Heart right ventricle (tissue), 16 donors: ENCODE results near the gene EIF6. TPM values are rescaled to one million over a fixed set of nuclear protein-coding genes. Genes with fewer than 3 reads are reported as not detected.

Source experiments
- ATAC-seq, 8 donors: fragments of 200-7000 bp; cut with Tn5 transposase; one replicate each; pipeline ENCODE4 v1.9.1; 2020; ENCODE audit warnings: mild to moderate bottlenecking in 8 of 8, moderate library complexity in 8 of 8, moderate number of reproducible peaks in 1 of 8
- DNase-seq, 2 donors: peaks; one replicate each; pipeline ENCODE4 v3.0.0-alpha.2; 2020
- H3K27ac ChIP-seq, 10 donors: fragments of 200-600 bp; sonication (generic) in 2 of 10; one replicate each; pipeline versions ENCODE4 v1.5.0 to v1.8.0; 2020 to 2022; ENCODE audit warnings: mild to moderate bottlenecking in 3 of 10
- H3K27me3 ChIP-seq, 7 donors: fragments of 200-600 bp; one replicate each; pipeline ENCODE4 v1.8.0; 2021 to 2022; ENCODE audit warnings: mild to moderate bottlenecking in 2 of 7
- H3K36me3 ChIP-seq, 9 donors: fragments of 200-600 bp; sonication (generic) in 1 of 9; one replicate each; pipeline versions ENCODE4 v1.5.0 to v1.8.0; 2020 to 2022; ENCODE audit warnings: mild to moderate bottlenecking in 2 of 9
- H3K4me1 ChIP-seq, 9 donors: fragments of 200-600 bp; sonication (generic) in 1 of 9; one replicate each; pipeline versions ENCODE4 v1.5.0 to v1.8.0; 2020 to 2022; ENCODE audit warnings: mild to moderate bottlenecking in 4 of 9
- H3K4me3 ChIP-seq, 10 donors: fragments of 200-600 bp; sonication (generic) in 2 of 10; one replicate each; pipeline versions ENCODE4 v1.5.0 to v1.8.0; 2020 to 2022; ENCODE audit warnings: mild to moderate bottlenecking in 7 of 10, moderate library complexity in 2 of 10
- H3K9me3 ChIP-seq, 11 donors: fragments of 200-600 bp in 10 of 11; sonication (generic) in 2 of 11; one replicate each; pipeline versions ENCODE4 v1.5.0 to v1.8.0; 2013 to 2022; ENCODE audit warnings: mild to moderate bottlenecking in 2 of 11, control low read depth in 1 of 11, moderate library complexity in 1 of 11
- CTCF ChIP-seq, 9 donors: fragments of 200-600 bp; sonication (generic) in 2 of 9; IDR thresholded peaks; one replicate each; pipeline versions ENCODE4 v1.5.0 to v1.8.0; 2021 to 2022; ENCODE audit warnings: antibody characterized with exemption in 9 of 9, mild to moderate bottlenecking in 5 of 9, moderate library complexity in 1 of 9
- WGBS, 2 donors: extraction: QIAGEN DNeasy Blood & Tissue Kit; methylation state at CpG; one replicate each; pipeline ENCODE4 v1.1.7; 2013; ENCODE audit warnings: inconsistent platforms in 1 of 2; 5-methylcytosine and 5-hydroxymethylcytosine counted together
- intact Hi-C, 10 donors: fragments of 100-400 bp; cut with DNase I; formaldehyde crosslinking; loops; one replicate each; pipeline versions ENCODE4 v1.11.1 to v1.14.2; 2022
- polyA plus RNA-seq, 2 donors: library from polyadenylated mRNA; stranded (reverse); fragments of 200-250 nt; gene quantifications; one replicate each; pipeline ENCODE4 v1.2.3, GENCODE V29; 2013
- total RNA-seq, 10 donors: library from RNA; stranded (reverse); fragmentation: NEBNext Ultra II Directional in 3 of 10; extraction: Animal tissue kit (Norgen Biotek cat#: 25700) in 3 of 10; gene quantifications; one replicate each; pipeline versions ENCODE4 v1.2.1 to v1.2.4, GENCODE V29; 2021 to 2023
- donor health status: Arrhythmogenic right ventricular cardiomyopathy.
- donor health status: ischemic (EF 13 %, LVEDD 7.1; RV severe dilation, severe dysfunction).
- donor health status: healthy with polysubstance abuse.
- donor health status: DM: no; HTN: yes; CAD: no.
- donor health status: DM: no; HTN: no; CAD: no.
- donor health status: ischemic (EF 25% LVEDD 6.9; RV normal size, moderate dysfunction).
- donor health status: ischemic (EF 25% LVEDD 5.7; RV mildly dilated, moderate dysfunction).
- donor health status: healthy.
- donor health status: DM: yes; HTN: yes; CAD: no.
- donor health status: Ischemic cardiomyopathy.
- donor health status: ischemic (EF 35%, LVEDD 5.7; RV mildly dilated, moderate dysfunction).
- donor health status: nonischemic (EF 11% LVEDD 7.7; RV severe dilation, severe dysfunction).
- donor health status: DM: yes; HTN: yes; CAD: no.
- donor health status: PGD.
- donor health status: ischemic (EF 29% LVEDD 5.4; RV normal size, mild dysfunction).
- donor health status: nonischemic (EF 23%, LVEDD 6.1; RV moderate dilation, normal function).

Gene EIF6
- total and polyA plus RNA-seq, 12 donors = 28.2 to 155 (median 39.0) TPM

- WGBS, 2 donors = 89 to 91% methylated on average over 4 of the region's 4 CpGs
- H3K36me3 ChIP-seq = peaks cover 0 to 7% (median 0%) of the 10 kb centered on the region in 9 donors
- intact Hi-C loops = no loop called here
- no peak overlapping the region for H3K4me3 ChIP-seq
- no peak overlapping the region for H3K27ac ChIP-seq
- DNase-seq (no peak), ATAC-seq (peak in 4 of 8 donors; percentile 25 to 47 (median 44))
- TF ChIP-seq CTCF (IDR thresholded peaks at IDR 0.05) = peak in 7 of 9 donors; percentile 6 to 49 (median 33)
- H3K27me3 ChIP-seq = no peaks in the 10 kb centered on the region
- peaks cover 0 to 38% (median 13%) of the 10 kb centered on the region in 9 donors for H3K4me1 ChIP-seq
- H3K9me3 ChIP-seq = no peaks in the 10 kb centered on the region
These were observed 45.0 kb upstream of the EIF6 start for GRCh38 chr20:35329435-35330139.

- intact Hi-C loops = no loop called here
- peaks cover 0 to 7% (median 0%) of the 10 kb centered on the region in 9 donors for H3K36me3 ChIP-seq
- no peaks in the 10 kb centered on the region for H3K9me3 ChIP-seq
- 70 to 79% methylated on average over 4 of the region's 4 CpGs for WGBS, 2 donors
- H3K27ac ChIP-seq = no peak overlapping the region
- no peak for TF ChIP-seq CTCF (IDR thresholded peaks at IDR 0.05)
- peaks cover 0 to 29% (median 8%) of the 10 kb centered on the region in 9 donors for H3K4me1 ChIP-seq
- no peaks in the 10 kb centered on the region for H3K27me3 ChIP-seq
- no peak overlapping the region for H3K4me3 ChIP-seq
- no peak for DNase-seq
- ATAC-seq = no peak
These were observed 44.1 kb upstream of the EIF6 start for GRCh38 chr20:35328689-35329088.

GRCh38 chr20:35328095-35328685, 43.6 kb upstream of the EIF6 start:
- no peak for DNase-seq
- H3K27me3 ChIP-seq = no peaks in the 10 kb centered on the region
- H3K4me3 ChIP-seq = no peak overlapping the region
- H3K9me3 ChIP-seq = no peaks in the 10 kb centered on the region
- TF ChIP-seq CTCF (IDR thresholded peaks at IDR 0.05) = no peak
- H3K4me1 ChIP-seq = peaks cover 0 to 26% (median 8%) of the 10 kb centered on the region in 9 donors
- ATAC-seq = no peak
- H3K36me3 ChIP-seq = peaks cover 0 to 7% (median 0%) of the 10 kb centered on the region in 9 donors
- intact Hi-C loops = no loop called here
- 93 to 96% methylated on average over 3 of the region's 3 CpGs for WGBS, 2 donors
- H3K27ac ChIP-seq = no peak overlapping the region

- intact Hi-C loops = no loop called here
- WGBS, 2 donors = 96 to 100% methylated on average over 4 of the region's 4 CpGs
- no peaks in the 10 kb centered on the region for H3K9me3 ChIP-seq
These were observed 42.8 kb upstream of the EIF6 start for GRCh38 chr20:35327074-35327976.

More at GRCh38 chr20:35327074-35327976, 42.8 kb upstream of the EIF6 start:
- Histone ChIP-seq H3K4me3 (no peak overlapping the region), H3K27ac (peak overlapping the region in 1 of 10 donors; percentile 23), H3K27me3 (no peaks in the 10 kb centered on the region), H3K36me3 (peaks cover 0 to 6% (median 0%) of the 10 kb centered on the region in 9 donors), H3K4me1 (peaks cover 0 to 26% (median 8%) of the 10 kb centered on the region in 9 donors)
- ATAC-seq = peak in 3 of 8 donors; percentile 33 to 84 (median 59)
- no peak for DNase-seq
- no peak for TF ChIP-seq CTCF (IDR thresholded peaks at IDR 0.05)
